HG02610 (cell line): ENCODE measurements around the gene PROK1.
"Not testable (repeated sequence)": the region's sequence is repeated elsewhere in the genome, so short reads cannot be mapped to it uniquely, and the experiment has no call there.

Experiments
- ATAC-seq: cut with Tn5 transposase; IDR thresholded peaks from one replicate; pipeline ENCODE4 v1.9.1; 2021; ENCODE audit warnings: mild to moderate bottlenecking, moderate library complexity; ENCODE audit not compliant: unreplicated experiment

PROK1 gene

GRCh38 chr1:110433213-110433612, 17.7 kb upstream of the PROK1 start:
- no peak for ATAC-seq

GRCh38 chr1:110433803-110434202, 17.1 kb upstream of the PROK1 start:
- ATAC-seq, result no peak

DNA sequence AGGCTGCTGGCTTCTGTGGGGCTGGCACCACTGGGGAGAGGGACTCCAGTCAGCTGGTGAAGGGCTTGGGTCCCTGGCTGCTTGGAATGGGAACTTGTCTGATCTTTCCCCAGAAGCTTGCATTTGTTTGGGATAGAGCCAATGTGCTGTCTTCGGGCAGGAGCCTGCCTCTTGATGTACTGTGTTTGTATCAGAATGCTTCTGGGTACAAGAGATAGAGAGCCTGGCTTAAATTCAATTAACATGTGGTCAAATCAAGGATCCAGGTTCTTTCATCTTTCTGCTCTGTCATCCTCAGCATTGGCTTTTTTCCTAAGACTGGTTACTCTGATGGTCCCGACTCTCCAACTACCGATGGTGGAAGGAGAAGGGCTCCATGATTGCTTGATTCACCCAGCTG, 16.0 kb upstream of the PROK1 start:
- no peak for ATAC-seq

DNA sequence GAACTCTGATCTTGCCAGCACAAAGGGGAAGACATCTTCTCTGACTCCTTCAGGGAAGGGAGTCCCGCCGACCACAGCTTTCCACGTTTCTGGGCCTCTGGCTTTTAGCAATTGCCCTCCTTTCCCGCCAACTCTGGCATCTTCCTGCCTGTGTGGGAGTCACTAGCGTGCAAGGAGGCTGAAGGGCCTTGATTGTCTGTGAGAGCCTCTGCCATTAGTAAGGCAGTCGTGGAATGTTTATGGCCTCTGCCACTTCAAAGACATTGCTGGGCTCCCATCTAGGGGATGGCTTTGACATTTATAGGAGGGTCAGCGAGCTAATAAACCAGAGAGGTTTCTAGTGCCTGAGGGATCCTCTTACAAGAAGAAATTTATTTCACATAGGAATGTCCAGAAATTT, 14.3 kb upstream of the PROK1 start:
- ATAC-seq, result no peak

DNA sequence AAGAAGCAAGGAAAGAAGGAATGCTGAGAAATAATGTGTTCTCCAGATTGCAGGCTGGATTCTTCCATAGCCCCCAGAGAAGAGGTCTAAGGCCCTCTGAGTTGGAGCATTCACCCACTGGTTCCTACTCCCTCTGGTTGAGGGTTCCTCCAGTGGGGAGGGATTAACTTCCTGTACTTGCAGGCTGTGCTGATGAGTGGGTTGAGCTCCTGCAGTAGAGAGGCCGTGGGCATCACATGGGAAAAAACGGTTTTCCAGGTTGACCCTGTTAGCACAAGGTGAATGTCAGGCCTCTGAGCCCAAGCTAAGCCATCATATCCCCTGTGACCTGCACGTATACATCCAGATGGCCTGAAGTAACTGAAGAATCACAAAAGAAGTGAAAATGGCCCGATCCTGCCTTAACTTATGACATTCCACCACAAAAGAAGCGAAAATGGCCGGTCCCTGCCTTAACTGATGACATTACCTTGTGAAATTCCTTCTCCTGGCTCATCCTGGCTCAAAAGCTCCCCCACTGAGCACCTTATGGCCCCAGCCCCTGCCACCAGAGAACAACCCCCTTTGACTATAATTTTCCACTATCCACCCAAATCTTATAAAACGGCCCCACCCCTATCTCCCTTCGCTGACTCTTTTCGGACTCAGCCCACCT, 13.2 kb upstream of the PROK1 start:
- ATAC-seq, result not testable (repeated sequence)

GRCh38 chr1:110438893-110439292, 12.1 kb upstream of the PROK1 start:
- ATAC-seq, result no peak

DNA sequence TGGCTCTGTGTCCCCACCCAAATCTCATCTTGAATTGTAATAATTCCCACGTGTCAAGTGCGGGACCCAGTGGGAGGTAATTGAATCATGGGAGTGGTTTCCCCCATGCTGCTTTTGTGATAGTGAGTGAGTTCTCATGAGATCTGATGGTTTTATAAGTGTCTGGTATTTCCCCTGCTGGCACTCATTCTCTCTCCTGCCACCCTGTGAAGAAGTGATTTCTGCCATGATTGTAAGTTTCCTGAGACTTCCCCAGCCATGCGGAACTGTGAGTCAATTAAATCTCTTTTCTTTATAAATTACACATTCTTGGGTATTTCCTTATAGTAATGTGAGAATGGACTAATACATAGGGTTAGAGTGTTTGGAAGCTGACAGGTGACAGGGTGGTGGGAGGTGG, 11.1 kb upstream of the PROK1 start:
- ATAC-seq, result not testable (repeated sequence)

GRCh38 chr1:110440877-110441276, 10.1 kb upstream of the PROK1 start:
- no peak for ATAC-seq

DNA sequence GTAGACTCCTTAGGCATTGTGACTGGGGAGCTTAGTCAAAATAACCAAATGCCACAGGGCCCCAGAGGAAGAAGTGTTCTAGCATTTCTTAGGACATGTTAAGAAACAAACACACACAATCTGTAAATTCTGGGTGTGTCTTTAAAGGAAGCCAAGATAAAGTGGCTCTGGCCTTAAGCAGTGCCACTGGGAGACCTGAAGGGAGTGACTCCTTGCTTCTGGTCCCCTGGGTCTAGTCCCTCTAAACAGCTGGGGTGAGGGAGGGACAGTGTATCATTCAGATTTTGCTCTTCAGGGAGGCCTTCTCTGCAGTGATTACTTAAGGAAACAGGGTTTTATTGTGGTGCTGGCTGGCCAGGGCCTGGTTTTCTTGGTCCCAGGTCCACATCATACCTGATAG, 9.1 kb upstream of the PROK1 start:
- no peak for ATAC-seq

DNA sequence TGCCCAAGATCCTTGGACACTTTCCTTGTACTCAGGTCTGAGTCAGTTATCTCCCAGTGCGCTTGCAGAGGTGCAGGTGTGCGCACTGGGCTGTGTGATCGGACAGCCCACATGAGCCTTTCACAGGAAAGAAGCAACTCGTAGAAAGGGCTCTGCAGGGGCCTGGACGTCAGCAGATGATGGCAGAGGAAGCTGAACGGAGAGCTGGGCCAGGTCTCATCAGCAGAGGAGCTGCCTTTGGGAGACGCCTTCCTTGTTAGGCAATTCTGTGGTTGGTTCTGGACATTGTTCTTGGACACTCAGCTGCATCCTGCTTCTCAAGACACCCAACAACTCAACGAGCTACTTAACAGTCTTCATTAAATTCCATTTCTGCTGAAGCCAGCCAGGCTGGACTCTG, 7.5 kb upstream of the PROK1 start:
- ATAC-seq, result no peak

DNA sequence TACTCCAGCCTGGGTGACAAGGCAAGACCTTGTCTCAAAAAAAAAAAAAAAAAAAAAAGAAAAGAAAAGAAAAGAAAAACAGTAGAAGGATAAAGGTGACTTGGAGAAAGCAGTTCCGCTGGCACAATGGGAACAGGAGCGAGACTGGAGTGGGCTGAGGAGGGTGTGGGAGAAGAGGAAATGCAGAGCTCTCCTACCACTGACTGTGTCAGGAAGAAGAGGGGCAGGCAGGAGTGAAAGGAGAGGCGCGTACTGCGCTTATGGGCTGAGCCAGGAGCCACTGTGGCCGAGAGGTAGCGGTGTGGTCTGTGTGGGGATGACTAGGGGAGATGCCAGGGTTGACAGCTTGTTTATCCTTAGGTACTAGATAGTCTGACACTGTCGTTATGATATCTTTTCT, 6.4 kb upstream of the PROK1 start:
- ATAC-seq, result no peak

DNA sequence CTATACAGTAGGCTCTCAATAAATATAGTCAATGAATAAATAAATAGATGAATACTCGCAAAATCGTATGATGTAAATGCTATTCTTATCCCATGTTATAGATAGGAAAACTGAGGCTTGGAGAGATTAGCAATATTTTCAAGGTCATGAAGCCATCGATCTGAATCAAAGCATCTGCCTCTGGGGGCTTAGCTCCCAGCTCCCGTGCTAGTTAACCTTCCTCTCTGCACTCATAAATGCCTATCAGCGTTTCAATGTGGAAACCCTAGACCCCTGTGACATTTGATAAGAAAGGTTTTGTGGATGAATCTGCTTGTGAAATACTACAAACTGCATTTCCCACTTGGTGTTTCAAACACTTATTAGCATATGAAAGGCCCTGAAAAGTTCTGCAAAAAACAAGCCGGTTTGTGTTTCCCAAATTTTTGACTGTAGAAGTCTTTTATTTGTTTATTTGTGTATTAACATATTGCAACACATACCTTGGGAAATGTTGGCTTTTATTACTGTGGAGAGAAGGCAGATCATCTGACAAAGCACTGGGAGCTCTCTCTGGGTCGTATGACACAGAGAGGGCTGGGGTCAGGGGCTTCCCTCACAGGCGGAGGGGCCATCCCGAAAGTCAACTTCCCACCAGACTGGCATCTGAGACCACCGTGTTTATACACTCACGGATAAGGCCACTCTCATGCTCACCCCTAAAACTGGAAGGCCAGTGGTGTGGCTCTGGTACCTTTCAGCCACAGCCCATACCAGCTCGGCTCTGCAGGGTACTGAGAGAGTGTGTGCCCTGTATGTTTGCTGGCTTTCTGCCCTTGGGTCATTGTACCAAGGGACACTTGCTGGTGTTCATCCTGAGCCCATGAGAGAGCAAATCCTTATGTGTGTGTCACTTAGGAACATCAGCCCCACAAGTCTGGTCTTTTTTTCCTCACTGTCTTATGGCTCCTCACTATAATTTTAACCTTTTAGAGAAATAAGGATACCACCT, 993 bp upstream of the PROK1 start:
- ATAC-seq, result no peak

GRCh38 chr1:110452330-110452729, 1.4 kb downstream of the PROK1 start:
- no peak for ATAC-seq

- ATAC-seq, result no peak
Measured at GRCh38 chr1:110453829-110454228, 2.9 kb downstream of the PROK1 start.

GRCh38 chr1:110454328-110454727, 3.4 kb downstream of the PROK1 start:
- ATAC-seq, result no peak

DNA sequence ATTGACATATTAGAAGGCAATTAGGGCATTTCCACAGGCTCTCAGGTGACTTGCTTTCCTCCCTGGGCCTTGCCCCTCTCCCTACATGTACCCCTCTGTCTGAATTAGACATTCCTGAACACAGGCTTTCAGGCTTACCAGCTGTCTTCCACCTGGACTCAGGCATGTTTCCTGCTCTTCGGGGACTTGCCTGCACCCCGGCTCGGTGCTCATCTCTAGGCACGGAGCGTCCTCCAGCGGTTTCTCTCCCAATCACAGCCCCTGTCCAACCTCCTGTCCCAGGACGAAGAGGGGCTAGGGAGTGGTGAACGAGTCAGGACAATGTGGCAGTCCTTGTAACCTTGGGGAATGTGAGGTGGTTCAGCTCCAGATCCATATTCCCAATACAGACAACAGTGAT, 4.2 kb downstream of the PROK1 start:
- ATAC-seq, result no peak

- no peak for ATAC-seq
Measured at GRCh38 chr1:110457206-110457605, 6.3 kb downstream of the PROK1 start.

- ATAC-seq, result no peak
Measured at GRCh38 chr1:110460253-110461220, 9.6 kb downstream of the PROK1 start.

DNA sequence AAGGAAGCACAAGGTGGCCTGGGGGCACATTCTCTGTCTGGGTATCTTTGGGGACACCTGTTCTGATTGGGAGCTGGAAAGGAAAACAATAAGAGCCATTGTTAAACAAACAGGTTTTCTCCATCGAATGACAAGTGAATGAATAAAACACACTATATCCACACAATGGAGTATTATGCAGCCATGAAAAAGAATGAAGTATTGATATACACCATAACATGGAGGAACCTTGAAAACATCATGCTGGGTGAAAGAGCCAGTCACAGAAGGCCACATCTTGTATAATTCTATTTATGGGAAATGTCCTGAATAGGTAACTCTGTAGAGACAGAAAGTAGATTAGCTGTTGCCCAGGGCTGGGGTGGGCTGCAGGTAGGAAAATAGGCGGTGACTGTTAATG, 11.1 kb downstream of the PROK1 start:
- no peak for ATAC-seq

DNA sequence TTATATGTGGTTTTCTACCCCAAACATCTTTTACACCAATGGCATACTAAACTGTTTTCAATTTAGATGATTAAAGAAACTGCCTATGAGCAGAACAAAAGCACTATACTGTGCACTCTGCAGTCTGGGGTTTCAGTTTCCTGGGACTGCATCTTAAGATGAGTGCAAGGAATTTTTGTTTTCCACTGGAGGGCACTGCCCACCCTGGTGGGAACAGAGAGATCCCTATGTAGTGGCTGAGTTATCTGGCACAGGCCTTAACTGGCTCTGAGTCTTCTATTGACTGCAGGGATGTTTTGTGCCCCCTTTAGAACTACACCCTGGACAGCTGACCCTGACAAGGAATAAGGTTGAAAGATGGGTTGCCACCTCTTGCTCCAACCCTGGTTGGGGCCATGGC, 12.0 kb downstream of the PROK1 start:
- ATAC-seq, result no peak

- ATAC-seq, result no peak
Measured at GRCh38 chr1:110463725-110464124, 12.8 kb downstream of the PROK1 start.
